Astrocyte (in vitro differentiated cells and primary cell): Measurements from ENCODE around the gene OTOG. TPM values are rescaled to one million over a fixed set of nuclear protein-coding genes. Genes with fewer than 3 reads are reported as not detected.

Experiments
- DNase-seq: peaks from one replicate; pipeline ENCODE4 v3.0.0-alpha.2; 2010; ENCODE audit warnings: low read depth
- FAIRE-seq: peaks from 2 replicates; lab custom pipeline; 2011; peaks lifted over from hg19 to GRCh38; lab: Jason Lieb, UNC
- H2AFZ ChIP-seq: 2 replicates; pipeline ENCODE4 v1.6.0; 2012; ENCODE audit warnings: low read depth, low read length, inconsistent platforms
- H3K27ac ChIP-seq: 2 replicates; pipeline ENCODE4 v1.5.1; 2011; ENCODE audit warnings: low read depth, low read length, inconsistent platforms
- H3K27me3 ChIP-seq: 2 replicates; pipeline ENCODE4 v1.6.0; 2011; ENCODE audit warnings: low read length, inconsistent platforms; ENCODE audit not compliant: insufficient read depth
- H3K36me3 ChIP-seq: 2 replicates; pipeline ENCODE4 v1.5.1; 2011; ENCODE audit warnings: low read length, inconsistent platforms; ENCODE audit not compliant: insufficient read depth
- H3K4me1 ChIP-seq: 2 replicates; pipeline ENCODE4 v1.5.1; 2011; ENCODE audit warnings: low read length, inconsistent platforms; ENCODE audit not compliant: insufficient read depth
- H3K4me2 ChIP-seq: 2 replicates; pipeline ENCODE4 v1.6.0; 2012; ENCODE audit warnings: low read length, inconsistent platforms
- H3K4me3 ChIP-seq: 2 replicates; pipeline ENCODE4 v1.5.1; 2011; ENCODE audit warnings: low read depth, mild to moderate bottlenecking, low read length, inconsistent platforms; ENCODE audit not compliant: insufficient read depth
- H3K79me2 ChIP-seq: 2 replicates; pipeline ENCODE4 v1.6.0; 2012; ENCODE audit warnings: mild to moderate bottlenecking, low read length, inconsistent platforms; ENCODE audit not compliant: insufficient read depth
- H3K9ac ChIP-seq: 2 replicates; pipeline ENCODE4 v1.6.0; 2012; ENCODE audit warnings: mild to moderate bottlenecking, low read length, inconsistent platforms
- H3K9me3 ChIP-seq: 2 replicates; pipeline ENCODE4 v1.5.1; 2012; ENCODE audit warnings: low read depth, mild to moderate bottlenecking, low read length, inconsistent platforms; ENCODE audit not compliant: insufficient read depth
- H4K20me1 ChIP-seq: 2 replicates; pipeline ENCODE4 v1.6.0; 2012; ENCODE audit warnings: low read length, inconsistent platforms; ENCODE audit not compliant: insufficient read depth
- H3K27ac Mint-ChIP-seq: one replicate; pipeline ENCODE4 v1.8.0; 2021; ENCODE audit warnings: mild to moderate bottlenecking, mixed read lengths; ENCODE audit not compliant: unreplicated experiment
- H3K27me3 Mint-ChIP-seq: one replicate; pipeline ENCODE4 v1.8.0; 2021; ENCODE audit warnings: low read depth, mixed read lengths; ENCODE audit not compliant: unreplicated experiment
- H3K36me3 Mint-ChIP-seq: one replicate; pipeline ENCODE4 v1.8.0; 2021; ENCODE audit warnings: low read depth, mixed read lengths; ENCODE audit not compliant: unreplicated experiment
- H3K4me1 Mint-ChIP-seq: one replicate; pipeline ENCODE4 v1.8.0; 2021; ENCODE audit warnings: low read depth, mixed read lengths; ENCODE audit not compliant: unreplicated experiment
- H3K4me3 Mint-ChIP-seq: one replicate; pipeline ENCODE4 v1.8.0; 2021; ENCODE audit warnings: mild to moderate bottlenecking, moderate library complexity, mixed read lengths; ENCODE audit not compliant: unreplicated experiment
- H3K9me3 Mint-ChIP-seq: one replicate; pipeline ENCODE4 v1.8.0; 2021; ENCODE audit warnings: mild to moderate bottlenecking, mixed read lengths; ENCODE audit not compliant: unreplicated experiment
- CTCF ChIP-seq: IDR thresholded peaks from 2 replicates; pipeline ENCODE4 v1.5.1; 2011; ENCODE audit warnings: low read depth, mild to moderate bottlenecking, inconsistent platforms, low read length, moderate library complexity; ENCODE audit not compliant: insufficient read depth
- EZH2 ChIP-seq: IDR thresholded peaks from 2 replicates; pipeline ENCODE4 v1.6.1; 2012; ENCODE audit warnings: mild to moderate bottlenecking, low read length, inconsistent platforms; ENCODE audit not compliant: insufficient read depth
- total RNA-seq: library from RNA; stranded (reverse); gene quantifications from 2 replicates; pipeline ENCODE4 v1.2.1, GENCODE V29; 2021

Gene OTOG
- total RNA-seq, 1 donor from 2014 or later: not detected

DNA sequence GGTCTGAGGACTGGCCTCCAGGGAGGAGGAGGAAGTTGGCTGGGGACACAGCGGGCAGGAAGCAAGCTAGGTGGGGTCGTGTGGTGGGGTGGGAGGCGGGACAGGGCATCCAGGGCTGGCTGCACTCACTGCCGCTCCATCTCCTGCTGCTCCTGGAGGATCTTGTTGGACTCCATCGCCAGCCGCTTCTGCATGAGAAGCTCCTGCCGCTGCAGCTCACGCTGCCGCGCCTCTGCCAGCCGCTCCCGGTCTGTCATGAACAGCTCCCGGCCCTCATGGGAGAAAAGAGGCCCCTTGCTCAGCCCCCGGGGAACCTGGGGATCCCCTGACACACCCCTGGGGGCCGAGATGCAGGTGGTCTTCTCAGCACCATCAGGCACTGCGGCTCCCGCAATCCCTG is 24.4 kb upstream of the OTOG start:
- DNase-seq: no peak
- Mint-ChIP-seq H3K27me3 (peaks cover 48% of the 10 kb centered on the region), H3K36me3 (no peaks in the 10 kb centered on the region), H3K9me3 (peaks cover 3% of the 10 kb centered on the region), H3K27ac (no peak overlapping the region), H3K4me1 (no peaks in the 10 kb centered on the region), H3K4me3 (no peak overlapping the region)
- no peaks in the 10 kb centered on the region for H3K4me1 ChIP-seq
- no peak overlapping the region for H3K4me3 ChIP-seq
- no peaks in the 10 kb centered on the region for H3K9me3 ChIP-seq
- H3K79me2 ChIP-seq: no peaks in the 10 kb centered on the region
- H3K27me3 ChIP-seq: peaks cover 8% of the 10 kb centered on the region
- H3K27ac ChIP-seq: no peak overlapping the region
- H4K20me1 ChIP-seq: no peaks in the 10 kb centered on the region
- H3K9ac ChIP-seq: no peak overlapping the region
- no peak overlapping the region for H2AFZ ChIP-seq
- TF ChIP-seq CTCF (no peak), EZH2 (no peak)
- H3K4me2 ChIP-seq: no peak overlapping the region
- FAIRE-seq: no peak
- no peaks in the 10 kb centered on the region for H3K36me3 ChIP-seq

- Histone ChIP-seq H3K4me2 (no peak overlapping the region), H3K9me3 (no peaks in the 10 kb centered on the region), H3K4me1 (no peaks in the 10 kb centered on the region), H3K9ac (no peak overlapping the region), H3K4me3 (no peak overlapping the region), H2AFZ (no peak overlapping the region), H3K79me2 (no peaks in the 10 kb centered on the region), H4K20me1 (no peaks in the 10 kb centered on the region), H3K36me3 (no peaks in the 10 kb centered on the region), H3K27ac (no peak overlapping the region), H3K27me3 (peaks cover 13% of the 10 kb centered on the region)
- Mint-ChIP-seq H3K4me3 (no peak overlapping the region), H3K27me3 (peaks cover 50% of the 10 kb centered on the region), H3K36me3 (no peaks in the 10 kb centered on the region), H3K4me1 (no peaks in the 10 kb centered on the region), H3K27ac (no peak overlapping the region), H3K9me3 (peaks cover 2% of the 10 kb centered on the region)
- TF ChIP-seq CTCF: no peak
- TF ChIP-seq EZH2: no peak
- FAIRE-seq (no peak), DNase-seq (no peak)
Measured at GRCh38 chr11:17524221-17524620, 22.8 kb upstream of the OTOG start.

- Mint-ChIP-seq H3K36me3 (no peaks in the 10 kb centered on the region), H3K27ac (no peak overlapping the region), H3K4me1 (no peaks in the 10 kb centered on the region), H3K27me3 (peaks cover 53% of the 10 kb centered on the region), H3K9me3 (peaks cover 2% of the 10 kb centered on the region), H3K4me3 (no peak overlapping the region)
- no peaks in the 10 kb centered on the region for H4K20me1 ChIP-seq
- no peaks in the 10 kb centered on the region for H3K36me3 ChIP-seq
- no peak overlapping the region for H2AFZ ChIP-seq
- no peaks in the 10 kb centered on the region for H3K79me2 ChIP-seq
- no peak for DNase-seq
- TF ChIP-seq EZH2 (no peak), CTCF (no peak)
- H3K4me2 ChIP-seq: no peak overlapping the region
- no peak for FAIRE-seq
- H3K27ac ChIP-seq: no peak overlapping the region
- no peaks in the 10 kb centered on the region for H3K9me3 ChIP-seq
- H3K4me3 ChIP-seq: no peak overlapping the region
- no peak overlapping the region for H3K9ac ChIP-seq
- peaks cover 23% of the 10 kb centered on the region for H3K27me3 ChIP-seq
- no peaks in the 10 kb centered on the region for H3K4me1 ChIP-seq
Measured at GRCh38 chr11:17525570-17525969, 21.5 kb upstream of the OTOG start.
